ENCODE results near the gene ULK4. TPM values are rescaled to one million over a fixed set of nuclear protein-coding genes. Genes with fewer than 3 reads are reported as not detected.

Gene ULK4
- total and polyA plus RNA-seq, 12 donors = 1.6 to 24.5 (median 6.9) TPM

- TF ChIP-seq CTCF (IDR thresholded peaks at IDR 0.05) (no peak), POLR2A (IDR thresholded peaks at IDR 0.05) (no peak)
- H3K27ac ChIP-seq = no peak overlapping the region
- WGBS, 4 donors = 93 to 96% (median 95%) methylated on average over 3 of the region's 3 CpGs
- peaks cover 0 to 4% of the 10 kb centered on the region in 2 donors for H3K36me3 ChIP-seq (replicated peaks in 1 of 2)
- intact Hi-C loops (cut with DNase I) = no loop called here
- H3K4me1 ChIP-seq (replicated peaks in 1 of 2) = no peaks in the 10 kb centered on the region
- H3K9me3 ChIP-seq (replicated peaks in 1 of 3) = no peaks in the 10 kb centered on the region
- DNase-seq = no peak
- no peaks in the 10 kb centered on the region for H3K27me3 ChIP-seq
- H3K4me3 ChIP-seq = no peak overlapping the region
Measured at GRCh38 chr3:41907330-41908073, 54.4 kb downstream of the ULK4 start.

- H3K27ac ChIP-seq = no peak overlapping the region
- intact Hi-C loops (cut with DNase I) = no loop called here
- H3K27me3 ChIP-seq = no peaks in the 10 kb centered on the region
- 42 to 63% (median 54%) methylated on average over 2 of the region's 2 CpGs for WGBS, 4 donors
- no peak for TF ChIP-seq POLR2A (IDR thresholded peaks at IDR 0.05)
- TF ChIP-seq CTCF (IDR thresholded peaks at IDR 0.05) = no peak
- H3K4me1 ChIP-seq (replicated peaks in 1 of 2) = no peaks in the 10 kb centered on the region
- no peaks in the 10 kb centered on the region for H3K9me3 ChIP-seq (replicated peaks in 1 of 3)
- DNase-seq = peak in 1 of 7 donors; percentile 26
- no peak overlapping the region for H3K4me3 ChIP-seq
- no peaks in the 10 kb centered on the region for H3K36me3 ChIP-seq (replicated peaks in 1 of 2)
Measured at GRCh38 chr3:41900265-41900664, 61.6 kb downstream of the ULK4 start.

DNA sequence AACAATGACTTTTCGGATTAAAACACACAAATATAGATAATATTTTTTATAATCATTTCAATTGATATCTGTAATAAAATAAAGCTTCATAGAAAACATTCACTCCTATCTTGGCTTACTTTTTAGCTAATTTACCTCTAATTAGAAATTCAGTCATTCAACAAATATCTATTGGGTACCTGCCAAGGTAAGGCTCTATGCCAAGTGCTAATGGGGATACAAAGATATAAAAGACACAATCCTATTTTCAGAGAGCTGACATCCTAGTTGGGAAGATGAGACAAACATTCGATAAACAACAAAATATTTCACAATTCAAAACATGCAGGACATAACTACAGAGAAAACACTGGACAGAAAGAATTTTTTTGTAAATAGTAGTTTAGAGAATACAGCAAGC is 63.3 kb downstream of the ULK4 start:
- Histone ChIP-seq H3K4me1 (replicated peaks in 1 of 2) (no peaks in the 10 kb centered on the region), H3K4me3 (no peak overlapping the region), H3K36me3 (replicated peaks in 1 of 2) (no peaks in the 10 kb centered on the region), H3K27me3 (no peaks in the 10 kb centered on the region), H3K9me3 (replicated peaks in 1 of 3) (no peaks in the 10 kb centered on the region), H3K27ac (no peak overlapping the region)
- intact Hi-C loops (cut with DNase I) = loop anchor here (5.0 to 10.0 kb wide), 3 partner anchors 196 to 296 kb away; partner anchors contain the start of gene TRAK1 (in 1 of the 2)
- no peak for DNase-seq
- no peak for TF ChIP-seq POLR2A (IDR thresholded peaks at IDR 0.05)
- no peak for TF ChIP-seq CTCF (IDR thresholded peaks at IDR 0.05)
- WGBS, 4 donors = 62 to 81% (median 68%) methylated on average over 2 of the region's 2 CpGs

GRCh38 chr3:41893977-41894376 is 67.9 kb downstream of the ULK4 start:
- peak in 5 of 7 donors; percentile 16 to 41 (median 22) for DNase-seq
- Histone ChIP-seq H3K27me3 (no peaks in the 10 kb centered on the region), H3K4me3 (no peak overlapping the region), H3K9me3 (replicated peaks in 1 of 3) (no peaks in the 10 kb centered on the region), H3K4me1 (replicated peaks in 1 of 2) (no peaks in the 10 kb centered on the region), H3K27ac (no peak overlapping the region), H3K36me3 (replicated peaks in 1 of 2) (no peaks in the 10 kb centered on the region)
- TF ChIP-seq CTCF (IDR thresholded peaks at IDR 0.05) (peak; percentile 18 to 70 (median 47)), POLR2A (IDR thresholded peaks at IDR 0.05) (no peak)
- intact Hi-C loops (cut with DNase I) = loop anchor here (5.0 to 10.0 kb wide), 3 partner anchors 201 to 301 kb away; partner anchors contain the start of gene TRAK1 (in 1 of the 2)
- 11 to 23% (median 15%) methylated on average over 1 of the region's 1 CpG for WGBS, 4 donors
